ENCODE measurements around the gene TBC1D16.
"Not testable (repeated sequence)": the region's sequence is repeated elsewhere in the genome, so short reads cannot be mapped to it uniquely, and the experiment has no call there.

The TBC1D16 gene

DNA sequence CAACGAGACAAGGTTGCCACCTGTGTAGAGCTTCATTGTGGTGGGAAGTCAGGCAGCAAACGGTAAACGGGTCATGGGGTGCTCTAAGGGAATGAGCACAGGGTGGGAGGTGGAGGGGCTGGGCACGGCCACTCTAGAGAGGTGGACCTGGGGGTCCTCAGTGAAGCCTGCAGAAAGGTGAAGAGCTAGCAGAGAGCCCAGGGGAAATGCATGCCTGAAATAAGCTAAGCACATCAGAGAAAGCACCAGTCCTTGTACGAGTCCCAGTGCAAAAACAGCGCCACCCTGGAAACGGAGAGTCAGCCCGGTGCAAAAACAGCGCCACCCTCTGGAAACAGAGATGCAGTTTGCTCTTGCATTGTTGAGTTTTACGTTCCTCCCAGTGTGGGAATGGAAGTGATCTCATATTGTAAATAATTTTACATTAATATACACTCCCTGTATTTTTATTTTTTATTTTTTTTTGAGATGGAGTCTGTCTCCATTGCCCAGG, 65.0 kb downstream of the TBC1D16 start:
- no peak for FAIRE-seq

DNA sequence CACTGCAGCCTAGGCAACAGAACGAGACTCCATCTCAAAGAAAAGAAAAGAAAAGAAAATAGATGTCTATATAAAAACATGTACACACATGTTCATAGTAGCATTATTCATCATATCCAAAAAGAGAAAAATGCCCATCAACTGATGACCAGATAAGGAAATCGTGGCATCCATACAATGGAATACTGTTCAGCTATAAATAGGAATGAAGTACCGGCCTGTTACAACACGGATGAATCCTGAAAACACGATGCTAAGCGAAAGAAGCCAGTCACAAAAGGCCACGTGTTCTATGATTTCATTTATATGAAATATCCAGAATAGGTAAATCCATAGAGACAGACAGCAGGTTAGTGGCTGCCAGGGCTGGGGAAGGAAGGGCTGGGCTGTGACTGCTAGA, 65.8 kb downstream of the TBC1D16 start:
- FAIRE-seq = no peak

DNA sequence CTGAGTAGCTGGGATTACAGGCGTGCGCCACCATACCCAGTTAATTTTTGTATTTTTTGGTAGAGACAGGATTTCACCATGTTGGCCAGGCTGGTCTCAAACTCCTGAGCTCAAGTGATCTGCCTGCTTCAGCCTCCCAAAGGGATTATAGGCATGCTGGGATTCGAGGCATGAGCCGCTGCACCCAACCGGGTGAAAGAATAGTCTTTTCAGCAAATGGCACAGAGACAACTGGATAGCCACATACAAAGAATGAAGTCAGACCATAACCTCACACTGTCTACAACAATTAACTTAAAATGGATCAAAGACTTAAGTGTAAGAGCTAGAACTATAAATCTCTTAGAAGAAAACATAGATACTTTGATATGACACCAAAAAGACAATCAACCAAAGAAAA, 67.6 kb downstream of the TBC1D16 start:
- no peak for FAIRE-seq

DNA sequence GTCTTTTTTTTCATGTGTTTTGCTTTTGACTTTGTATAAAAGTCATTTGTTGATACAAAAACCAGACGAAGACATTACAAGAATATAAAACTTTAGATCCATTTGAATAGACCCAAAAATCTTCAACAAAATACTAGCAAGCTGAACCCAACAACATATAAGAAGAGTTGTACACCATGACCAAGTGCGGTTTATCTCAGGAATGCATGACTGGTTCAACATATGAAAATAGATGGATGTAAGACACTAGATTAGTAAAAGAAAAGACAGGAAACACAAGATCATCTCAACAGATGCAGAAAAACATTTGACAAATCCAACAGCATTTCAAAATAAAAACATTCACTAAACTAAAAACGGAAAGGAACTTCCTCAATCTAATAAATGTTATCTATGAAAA, 69.0 kb downstream of the TBC1D16 start:
- no peak for FAIRE-seq

DNA sequence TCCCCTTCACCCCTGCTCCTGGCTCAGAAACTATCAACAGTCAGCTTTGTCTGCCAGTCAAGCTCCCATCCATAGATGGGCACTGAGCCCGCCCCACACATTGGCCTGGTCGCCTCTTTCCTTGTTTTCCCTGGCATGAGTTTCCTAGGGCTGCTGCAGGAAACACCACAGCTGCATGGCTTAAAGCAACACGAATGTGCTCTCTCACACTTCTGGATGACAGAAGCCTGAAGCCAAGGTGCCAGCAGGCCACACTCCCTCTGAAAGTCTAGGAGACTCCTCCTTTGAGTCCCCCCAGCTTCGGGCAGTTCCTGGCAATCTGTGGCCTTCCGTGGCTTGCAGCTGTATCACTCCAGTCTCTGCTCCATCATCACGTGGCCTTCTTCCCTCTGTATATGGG, 69.9 kb downstream of the TBC1D16 start:
- FAIRE-seq = no peak

DNA sequence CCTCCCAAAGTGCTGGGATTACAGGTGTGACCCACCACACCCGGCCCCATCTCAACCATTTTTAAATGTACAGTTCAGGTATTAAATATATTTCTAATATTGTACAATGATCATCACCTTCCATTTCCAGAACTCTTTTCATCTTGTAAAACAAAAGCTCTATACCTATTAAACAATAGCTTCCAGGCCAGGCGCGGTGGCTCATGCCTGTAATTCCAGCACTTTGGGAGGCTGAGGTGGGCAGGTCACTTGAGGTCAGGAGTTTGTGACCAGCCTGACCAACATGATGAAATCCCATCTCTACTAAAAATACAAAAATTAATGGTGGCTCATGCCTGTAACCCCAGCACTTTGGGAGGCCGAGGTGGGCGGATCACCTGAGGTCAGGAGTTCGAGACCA, 73.2 kb downstream of the TBC1D16 start:
- FAIRE-seq = not testable (repeated sequence)

DNA sequence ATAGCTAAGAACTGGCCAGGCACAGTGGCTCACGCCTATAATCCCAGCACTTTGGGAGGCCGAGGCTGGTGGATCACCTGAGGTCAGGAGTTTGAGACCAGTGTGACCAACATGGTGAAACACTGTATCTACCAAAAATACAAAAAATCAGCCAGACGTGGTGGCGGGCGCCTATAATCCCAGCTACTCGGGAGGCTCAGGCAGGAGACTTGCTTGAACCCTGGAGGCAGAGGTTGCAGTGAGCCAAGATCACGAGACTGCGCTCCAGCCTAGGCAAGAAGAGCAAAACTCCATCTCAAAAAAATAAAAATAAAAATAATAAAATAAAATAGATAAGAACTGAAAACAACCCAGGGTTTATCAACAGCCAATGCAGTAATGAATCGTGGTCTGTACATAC, 74.1 kb downstream of the TBC1D16 start:
- not testable (repeated sequence) for FAIRE-seq

DNA sequence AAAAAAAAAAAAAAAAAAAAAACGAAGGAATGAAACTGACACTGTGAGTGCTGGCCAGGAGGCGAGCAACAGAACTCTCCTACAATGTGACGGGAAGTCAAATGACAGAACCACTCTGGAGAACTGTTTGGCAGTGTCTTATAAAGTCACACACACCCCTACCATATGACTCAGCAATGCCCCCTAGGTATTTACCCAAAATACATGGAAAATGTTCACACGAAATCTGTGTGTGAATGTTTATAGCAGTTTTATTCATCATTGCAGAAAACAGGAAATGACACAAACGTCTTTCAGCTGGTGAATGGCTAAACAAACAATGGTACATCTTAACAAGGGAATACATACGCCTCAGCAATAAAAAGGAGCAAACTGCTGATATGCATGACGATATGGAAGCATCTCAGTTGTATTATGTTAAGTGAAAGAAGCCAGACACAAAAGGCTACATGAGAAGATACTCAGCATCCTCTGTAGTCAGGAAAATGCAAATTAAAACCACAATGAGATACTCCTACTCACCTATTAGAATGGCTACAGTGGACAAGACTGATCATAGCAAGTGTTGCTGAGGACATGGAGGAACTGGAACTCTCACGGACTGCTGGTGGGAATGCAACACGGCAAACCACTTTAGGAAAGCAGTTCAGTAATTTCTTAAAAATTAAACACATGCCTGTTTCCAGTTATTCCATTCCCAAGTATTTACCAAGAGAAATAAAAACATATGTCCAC, 74.7 kb downstream of the TBC1D16 start:
- no peak for FAIRE-seq

DNA sequence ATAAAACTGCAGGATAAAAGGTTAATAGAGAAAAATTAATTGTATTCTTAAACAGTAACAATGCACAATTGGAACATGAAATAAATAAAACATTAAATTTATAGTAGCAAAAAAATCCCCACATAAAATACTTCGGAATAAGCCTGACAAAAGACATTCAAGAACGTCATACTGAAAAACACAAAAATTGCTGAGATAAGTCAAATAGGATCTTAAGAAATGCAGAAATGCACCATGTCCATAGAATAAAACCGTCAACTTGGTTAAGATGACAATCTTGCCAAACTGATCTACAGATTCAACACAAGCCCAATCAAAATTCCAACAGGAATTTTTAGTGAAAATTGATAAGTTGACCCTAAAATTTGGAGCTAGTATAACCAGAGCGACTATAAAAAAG, 76.6 kb downstream of the TBC1D16 start:
- no peak for FAIRE-seq

DNA sequence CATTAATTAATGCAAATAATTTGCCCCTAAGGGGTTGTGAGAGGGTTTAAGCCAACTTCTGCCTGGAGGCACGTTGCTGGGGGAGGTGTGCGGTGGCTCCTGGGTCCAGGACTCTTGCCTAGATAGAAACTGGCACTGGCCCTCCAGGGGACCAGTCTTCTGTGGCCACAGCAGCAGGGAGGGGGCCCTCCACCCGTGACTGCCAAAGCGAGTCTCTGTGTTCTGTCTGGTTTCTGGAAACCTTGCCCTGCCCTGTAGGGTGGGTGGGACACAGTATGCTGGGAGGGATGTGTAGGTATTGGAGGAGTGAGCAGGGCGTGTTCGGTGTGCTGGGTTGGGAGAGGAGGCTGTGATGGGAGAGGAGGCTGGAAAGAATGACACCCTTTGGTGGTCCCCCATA, 78.8 kb downstream of the TBC1D16 start:
- no peak for FAIRE-seq

DNA sequence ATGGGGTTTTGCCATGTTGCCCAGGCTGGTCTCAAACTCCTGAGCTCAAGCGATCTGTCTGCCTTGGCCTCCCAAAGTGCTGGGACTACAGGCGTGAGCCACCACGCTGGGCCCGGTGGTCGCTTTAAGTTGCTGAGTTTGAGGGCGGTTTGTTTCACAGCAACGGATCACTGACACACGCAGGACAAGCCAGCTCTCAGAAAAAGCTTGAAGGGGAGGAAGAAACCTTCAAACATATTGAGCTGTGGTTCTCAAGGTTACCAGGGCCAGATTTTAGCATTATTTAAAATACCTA, 79.3 kb downstream of the TBC1D16 start:
- not testable (repeated sequence) for FAIRE-seq

DNA sequence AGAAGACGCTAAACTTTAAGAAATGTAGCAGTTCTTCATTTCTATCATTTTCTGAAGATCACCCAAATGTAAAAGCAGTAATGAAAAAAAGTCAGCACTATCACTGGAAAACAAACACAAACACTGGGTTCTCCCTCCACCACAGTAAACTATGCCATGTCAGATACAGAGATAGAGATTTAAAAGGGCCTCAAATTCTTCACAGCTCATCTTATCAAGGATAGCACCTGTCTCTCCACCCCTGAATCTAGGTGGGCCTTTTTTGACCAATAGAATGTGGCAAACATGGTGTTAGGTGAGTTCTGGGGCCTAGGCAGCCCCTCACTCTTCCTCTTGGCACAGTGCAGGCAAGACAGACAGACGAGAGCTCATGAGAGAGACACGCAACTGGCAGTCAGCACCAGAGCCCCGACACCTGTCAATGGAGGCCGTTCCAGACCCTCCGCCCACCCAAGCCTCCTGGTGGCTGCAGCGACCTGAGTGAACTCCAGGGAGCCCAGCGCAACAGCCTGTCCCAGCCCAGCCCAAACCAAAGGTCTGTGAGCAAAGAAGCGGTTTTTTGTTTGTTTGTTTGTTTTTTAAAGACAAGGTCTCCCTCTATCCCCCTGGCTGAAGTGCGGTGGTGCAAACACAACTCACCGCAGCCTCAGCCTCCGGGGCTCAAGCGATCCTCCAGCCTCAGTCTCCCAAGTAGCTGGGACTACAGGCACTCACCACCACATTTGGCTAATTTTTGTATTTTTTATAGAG, 79.8 kb downstream of the TBC1D16 start:
- FAIRE-seq = no peak

DNA sequence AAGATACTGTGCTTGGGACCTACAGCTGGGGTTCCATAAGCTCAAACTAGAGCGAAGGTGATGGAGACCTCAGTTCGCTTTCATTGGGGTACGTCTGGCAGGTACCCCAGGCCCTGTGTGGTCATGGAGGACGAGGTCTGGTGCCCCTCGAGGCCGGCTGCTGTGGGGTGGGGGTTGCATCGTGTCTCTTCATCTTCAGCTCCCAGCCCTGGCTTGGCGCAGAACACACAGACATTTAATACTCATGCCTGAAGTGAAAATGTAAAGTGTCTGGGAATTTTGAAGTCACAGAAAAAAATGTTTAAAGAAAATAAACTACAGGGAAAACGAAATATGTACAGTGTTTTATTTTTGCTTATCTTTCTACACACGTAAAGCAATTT, 80.5 kb downstream of the TBC1D16 start:
- no peak for FAIRE-seq

DNA sequence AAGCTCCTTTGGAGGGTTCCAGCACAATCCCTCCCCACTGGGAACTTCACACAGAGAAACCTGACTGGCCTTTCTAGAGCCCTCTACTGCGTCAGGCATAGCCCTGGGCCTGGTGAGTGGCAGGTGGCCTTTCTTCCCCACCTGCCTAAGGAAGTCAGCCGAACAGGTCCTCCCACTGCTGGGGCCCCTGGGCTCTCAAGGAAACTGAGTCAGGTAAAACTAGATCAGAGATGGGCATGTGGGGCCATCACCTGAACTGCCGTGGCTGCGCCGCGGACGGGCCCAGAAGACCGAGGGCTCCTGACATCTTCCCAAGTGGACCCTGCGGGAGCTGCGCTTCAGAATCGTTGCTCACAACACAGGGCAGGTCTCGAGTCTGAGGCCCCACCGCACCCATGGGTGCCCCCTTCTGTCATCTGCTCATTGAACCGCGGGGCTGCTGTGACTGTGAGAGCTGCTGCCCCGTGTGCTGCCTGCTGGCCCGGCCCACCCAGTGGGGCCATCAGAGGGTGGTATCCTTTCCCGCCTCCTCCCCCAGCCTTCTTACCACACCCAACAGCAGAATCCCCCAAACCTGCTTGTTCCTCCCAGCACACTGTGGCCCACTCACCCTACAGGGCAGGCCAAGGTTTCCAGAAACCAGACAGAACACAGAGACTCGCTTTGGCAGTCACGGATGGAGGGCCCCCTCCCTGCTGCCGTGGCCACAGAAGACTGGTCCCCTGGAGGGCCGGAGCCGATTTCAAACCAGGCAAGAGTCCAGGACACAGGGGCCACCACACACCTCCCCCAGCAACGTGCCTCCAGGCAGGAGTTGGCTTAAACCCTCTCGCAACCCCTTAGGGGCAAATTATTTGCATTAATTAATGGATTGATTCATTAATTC, 81.1 kb downstream of the TBC1D16 start:
- no peak for FAIRE-seq

DNA sequence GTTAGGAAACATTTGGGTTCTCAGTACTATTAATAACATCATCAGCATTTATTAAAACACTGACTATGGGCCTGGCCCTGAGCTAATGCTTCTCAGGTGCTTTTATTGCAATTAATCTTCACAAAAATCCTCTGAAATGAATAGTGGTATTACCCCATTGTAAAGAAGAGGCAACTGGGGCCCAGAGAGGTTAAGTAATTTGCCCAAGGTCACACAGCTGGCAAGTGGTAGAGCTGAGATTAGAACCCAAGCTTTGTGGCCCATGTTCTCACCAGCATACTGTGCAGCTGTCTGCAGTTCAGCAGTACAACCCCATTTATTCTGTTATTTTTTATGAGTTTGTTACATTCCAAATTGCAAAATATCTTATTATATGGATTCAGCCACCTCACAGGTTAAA, 82.3 kb downstream of the TBC1D16 start:
- no peak for FAIRE-seq

DNA sequence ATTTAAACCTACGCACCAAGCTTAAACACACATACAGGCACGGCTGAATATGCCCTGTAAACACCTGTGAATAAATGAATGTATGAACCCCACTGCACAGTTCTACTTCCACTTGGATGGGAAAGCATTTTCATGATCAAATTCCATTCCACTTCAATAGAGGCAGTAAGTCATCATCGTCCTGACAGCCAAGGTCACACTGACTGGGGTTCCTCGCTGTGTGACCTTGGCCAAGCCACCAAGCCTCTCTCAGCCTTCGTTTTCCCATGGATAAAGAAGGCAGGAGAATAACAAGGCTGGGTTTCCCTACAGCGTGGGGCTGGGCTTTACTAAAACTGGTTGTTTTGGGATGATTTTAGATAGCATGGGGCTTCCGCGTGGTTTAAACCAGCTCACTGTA, 82.8 kb downstream of the TBC1D16 start:
- FAIRE-seq = no peak

DNA sequence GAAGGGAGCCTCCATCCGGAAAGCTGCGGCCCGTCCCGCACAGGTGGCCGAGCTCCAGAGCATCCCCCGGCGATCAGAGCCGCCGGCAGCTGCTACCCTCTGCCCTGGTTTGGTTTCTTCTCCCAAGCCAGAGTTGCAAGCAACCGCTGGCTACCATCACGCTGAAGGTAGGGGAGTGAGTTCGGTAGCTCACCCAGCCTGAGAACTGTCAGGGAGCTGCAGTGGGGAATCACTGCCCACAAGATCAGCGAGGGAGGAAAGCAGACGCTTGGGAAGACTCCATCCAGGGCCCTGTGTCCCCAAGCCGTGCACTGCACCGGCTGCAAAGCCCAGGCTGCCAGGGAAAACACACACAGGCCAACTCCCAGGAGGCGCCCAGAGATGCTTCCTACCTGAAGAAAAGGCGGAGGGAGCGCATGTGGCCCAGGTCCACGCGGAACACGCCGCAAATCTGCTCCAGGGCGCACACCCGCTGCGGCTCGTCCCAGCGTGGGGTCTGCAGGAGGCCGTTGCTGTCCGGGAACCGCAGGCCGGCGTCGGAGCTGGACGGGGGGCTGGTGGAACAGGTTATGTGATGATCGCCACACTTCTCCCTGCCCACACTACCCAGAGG, 83.3 kb downstream of the TBC1D16 start:
- FAIRE-seq = no peak

DNA sequence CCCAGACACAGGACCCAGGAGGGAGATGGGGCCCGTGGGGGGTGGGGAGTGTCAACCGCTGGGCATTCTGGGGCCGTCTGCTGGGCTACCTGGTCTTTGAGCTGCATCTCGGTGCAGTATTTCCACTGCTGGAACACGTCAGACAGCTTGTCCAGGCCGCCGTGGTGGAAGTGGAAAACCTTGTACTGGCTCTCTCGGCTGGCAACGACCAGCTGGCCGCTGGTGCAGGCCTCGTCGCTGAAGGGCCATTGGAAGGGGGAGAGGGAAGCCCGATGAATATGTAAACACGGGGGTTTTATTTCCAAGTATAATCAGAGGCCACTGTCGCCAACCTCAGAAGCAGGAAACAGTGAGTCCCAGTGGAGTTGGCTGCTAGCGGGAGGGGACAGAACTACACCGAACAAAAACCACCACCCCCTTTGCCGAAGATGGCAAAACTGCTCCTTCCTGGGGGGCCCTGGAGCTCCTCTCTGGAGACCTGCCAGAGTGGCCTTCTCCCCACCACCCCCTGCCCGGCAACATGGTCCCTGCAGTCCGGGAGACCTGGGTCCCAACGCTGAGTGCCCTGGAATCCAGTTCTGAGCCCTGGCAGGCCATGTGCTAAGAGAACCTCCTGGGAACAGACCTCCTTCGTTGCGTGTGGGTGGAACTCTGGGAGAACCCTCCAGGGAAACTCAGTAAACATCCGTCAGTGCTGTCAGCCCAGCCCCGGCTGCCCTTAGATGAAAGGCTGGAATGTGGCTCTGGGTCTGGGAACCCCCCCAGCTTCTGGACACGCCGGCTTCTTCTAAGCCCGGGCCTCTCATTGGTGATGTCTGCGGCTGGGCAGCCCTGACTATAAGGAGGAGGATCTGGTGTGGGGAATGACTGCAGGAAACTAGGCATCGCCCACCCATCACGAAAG, 84.1 kb downstream of the TBC1D16 start:
- no peak for FAIRE-seq

DNA sequence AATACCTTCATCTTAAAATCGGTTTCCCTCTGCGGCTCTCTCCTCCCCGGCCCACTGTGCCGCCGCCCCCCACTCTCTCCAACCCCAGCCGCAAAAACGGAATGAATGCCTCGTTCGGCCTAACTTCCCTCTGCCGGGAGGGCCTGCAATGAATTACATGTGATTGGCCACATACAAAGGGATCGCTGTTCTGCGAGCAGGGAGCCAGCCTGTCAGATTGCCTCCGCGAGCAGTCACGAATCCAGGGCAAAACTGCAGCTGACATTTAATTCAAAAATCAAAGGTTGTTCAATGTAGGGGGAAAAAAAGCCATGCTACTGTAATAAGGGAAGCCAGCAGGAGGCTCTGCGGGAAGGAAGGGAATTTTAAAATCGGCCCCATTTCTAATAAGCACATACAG, 84.9 kb downstream of the TBC1D16 start:
- FAIRE-seq = no peak

DNA sequence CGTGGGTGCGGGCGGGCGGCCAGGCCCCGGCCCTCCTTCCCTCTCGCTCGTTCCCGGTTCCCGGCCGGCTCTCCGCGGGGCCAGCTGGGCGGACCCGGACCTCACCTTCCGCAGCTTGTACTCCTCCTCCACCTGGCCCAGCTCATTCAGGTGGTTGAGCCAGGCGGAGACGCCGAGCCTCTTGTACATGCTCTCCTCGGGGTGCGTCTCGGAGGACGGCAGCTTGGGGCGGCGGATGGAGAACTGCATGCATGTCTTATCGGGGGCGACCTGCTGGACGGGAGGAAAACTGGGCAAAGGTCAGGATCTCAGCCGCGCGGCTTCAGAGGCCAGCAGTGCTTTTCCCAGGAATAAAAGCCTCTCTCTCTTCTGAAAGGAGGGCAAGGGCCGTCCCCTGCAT, 85.4 kb downstream of the TBC1D16 start:
- no peak for FAIRE-seq

DNA sequence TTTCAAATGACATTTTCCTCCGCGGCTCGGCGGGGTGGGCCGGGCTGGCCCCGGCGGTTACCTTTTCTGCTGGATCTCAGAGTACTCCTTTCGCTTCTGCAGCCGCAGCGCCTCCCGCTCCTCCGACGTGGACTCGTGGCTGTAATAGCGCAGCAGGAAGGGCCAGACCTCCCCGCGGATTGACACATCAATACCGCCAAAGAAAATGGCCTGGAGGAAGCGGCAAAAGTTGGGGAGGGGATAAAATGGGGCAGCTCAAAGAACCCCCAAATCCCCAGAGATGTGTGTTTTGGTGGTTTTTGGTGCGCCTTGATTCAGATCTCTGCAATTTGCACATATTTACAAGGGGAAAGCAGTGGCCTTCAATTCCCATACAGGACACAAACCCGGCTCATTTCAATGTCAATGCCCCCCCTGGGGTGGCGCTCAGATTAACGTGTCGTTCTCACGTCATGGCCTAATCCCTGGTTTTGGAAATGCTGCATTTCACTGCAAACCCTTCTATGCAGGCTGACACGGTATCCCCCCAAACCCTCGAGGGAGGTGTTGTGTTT, 85.9 kb downstream of the TBC1D16 start:
- FAIRE-seq = no peak
